Erythroblast (primary cell): Measurements from ENCODE around the gene ALPL.

Source experiments
- GATA1 ChIP-seq: IDR thresholded peaks from 2 replicates; pipeline ENCODE4 v1.6.1; 2011; ENCODE audit warnings: low read depth, mild to moderate bottlenecking, control low read depth, low read length, moderate library complexity
- POLR2A ChIP-seq: IDR thresholded peaks from 2 replicates; pipeline ENCODE4 v1.6.1; 2011; ENCODE audit warnings: mild to moderate bottlenecking, low read length

GRCh38 chr1:21623410-21623961 lies 114.3 kb downstream of the ALPL start:
- TF ChIP-seq POLR2A (no peak), GATA1 (no peak)
